HepG2 (cell line): Measurements from ENCODE around the gene SAMD8. TPM values are rescaled to one million over a fixed set of nuclear protein-coding genes. Genes with fewer than 3 reads are reported as not detected.

Source experiments
- ATAC-seq: fragments of 200-7000 bp; cut with Tn5 transposase; 3 replicates; pipeline ENCODE4 v1.9.1; 2020; ENCODE audit warnings: mild to moderate bottlenecking, moderate library complexity
- BruUV-seq: library from RNA; stranded (reverse); fragments of 400-500 nt; replicated peaks from 2 replicates; lab custom pipeline; 2021; lab: Mats Ljungman, UMichigan
- CTCF ChIA-PET: fragments of 300-600 bp; formaldehyde crosslinking; extraction: SDS; loops from one replicate; lab custom pipeline; 2021; ENCODE audit warnings: low total read pairs, inconsistent platforms, low intra/inter-chr PET ratio; lab: Yijun Ruan, JAX
- POLR2A ChIA-PET: fragments of 350-600 bp; sonication (Branson Sonifier 250); formaldehyde crosslinking; loops from one replicate; lab custom pipeline; 2020; ENCODE audit warnings: antibody characterized with exemption, inconsistent platforms; lab: Yijun Ruan, JAX
- DNase-seq: peaks from one replicate; pipeline ENCODE4 v3.0.0-alpha.2; 2015; ENCODE audit warnings: low spot score
- FAIRE-seq: peaks from 3 replicates; lab custom pipeline; 2011; peaks lifted over from hg19 to GRCh38; lab: Jason Lieb, UNC
- H2AFZ ChIP-seq: one replicate; pipeline ENCODE4 v1.6.1; 2011; ENCODE audit warnings: low read length, inconsistent platforms
- H3K27ac ChIP-seq: fragments of 300-600 bp; 3 replicates; pipeline ENCODE4 v1.8.0; 2011; ENCODE audit warnings: mixed run types, mild to moderate bottlenecking, mixed read lengths, low read length, inconsistent platforms; ENCODE audit not compliant: insufficient read depth; ENCODE audit errors: extremely low read length
- H3K27me3 ChIP-seq, 2 experiments: fragments of 200-600 bp in 1 of 2; 2 replicates in 1 of 2; 3 replicates in 1 of 2; pipeline versions ENCODE4 v1.6.0 to v1.8.0; 2011; ENCODE audit warnings: low read length in 2 of 2, mild to moderate bottlenecking in 2 of 2, moderate library complexity in 2 of 2, inconsistent platforms in 1 of 2; ENCODE audit not compliant: insufficient read depth in 2 of 2, control insufficient read depth in 1 of 2
- H3K36me3 ChIP-seq, 2 experiments: fragments of 200-600 bp in 1 of 2; replicated peaks in 1 of 2; 2 replicates in 1 of 2; 3 replicates in 1 of 2; pipeline versions ENCODE4 v1.5.1 to v1.8.0; 2011; ENCODE audit warnings: low read length in 2 of 2, inconsistent platforms in 1 of 2; ENCODE audit not compliant: insufficient read depth in 2 of 2, control insufficient read depth in 1 of 2
- H3K4me1 ChIP-seq: 2 replicates; pipeline ENCODE4 v1.5.1; 2012; ENCODE audit warnings: low read length, inconsistent platforms; ENCODE audit not compliant: insufficient read depth
- H3K4me2 ChIP-seq: 2 replicates; pipeline ENCODE4 v1.6.0; 2011; ENCODE audit warnings: low read depth, low read length, inconsistent platforms
- H3K4me3 ChIP-seq, 3 experiments: fragments of 200-600 bp in 1 of 3; sonication (generic), shearing (Covaris generic) in 1 of 3; replicated peaks in 1 of 3; 2 replicates each; pipeline ENCODE4 v1.5.1; 2011 to 2016; ENCODE audit warnings: low read length in 3 of 3, inconsistent platforms in 2 of 3, low read depth in 2 of 3, mild to moderate bottlenecking in 2 of 3, control low read depth in 1 of 3, mixed read lengths in 1 of 3; ENCODE audit not compliant: insufficient read depth in 1 of 3
- H3K79me2 ChIP-seq: one replicate; pipeline ENCODE4 v1.6.1; 2011; ENCODE audit warnings: low read length, inconsistent platforms; ENCODE audit not compliant: insufficient read depth
- H3K9ac ChIP-seq: 2 replicates; pipeline ENCODE4 v1.6.0; 2011; ENCODE audit warnings: mild to moderate bottlenecking, low read depth, low read length, inconsistent platforms; ENCODE audit not compliant: insufficient read depth
- H3K9me3 ChIP-seq: 2 replicates; pipeline ENCODE4 v1.5.1; 2012; ENCODE audit warnings: mild to moderate bottlenecking, low read length
- H4K20me1 ChIP-seq: 2 replicates; pipeline ENCODE4 v1.6.0; 2011; ENCODE audit warnings: inconsistent platforms, mild to moderate bottlenecking, low read length, moderate library complexity; ENCODE audit not compliant: insufficient read depth
- CEBPG ChIP-seq: IDR thresholded peaks from 2 replicates; pipeline ENCODE4 v1.6.1; 2016
- FOSL2 ChIP-seq: sonication (generic); formaldehyde crosslinking; IDR thresholded peaks from 2 replicates; pipeline ENCODE4 v1.4.0; 2020; ENCODE audit warnings: missing genetic modification reagents
- FOXK2 ChIP-seq: fragments of 450-650 bp; IDR thresholded peaks from 2 replicates; pipeline ENCODE4 v1.6.1; 2016
- MTF1 ChIP-seq: sonication (generic); formaldehyde crosslinking; IDR thresholded peaks from 2 replicates; pipeline ENCODE4 v1.5.0; 2020; ENCODE audit warnings: missing genetic modification reagents
- NFATC3 ChIP-seq: sonication (generic); formaldehyde crosslinking; IDR thresholded peaks from 2 replicates; pipeline ENCODE4 v1.5.1; 2020; ENCODE audit warnings: mild to moderate bottlenecking, missing genetic modification reagents
- PAX8 ChIP-seq: sonication (generic); formaldehyde crosslinking; IDR thresholded peaks from 2 replicates; pipeline ENCODE4 v1.8.0; 2022; ENCODE audit warnings: mild to moderate bottlenecking, missing genetic modification reagents, borderline replicate concordance
- PCBP2 ChIP-seq: fragments of 200-400 bp; formaldehyde crosslinking; optimal IDR thresholded peaks from 2 replicates; pipeline ENCODE3; 2018; ENCODE audit warnings: low read length, low read depth; ENCODE audit not compliant: poor library complexity, severe bottlenecking
- RAD21 ChIP-seq: fragments of 450-650 bp; formaldehyde crosslinking; IDR thresholded peaks from 2 replicates; pipeline ENCODE4 v1.5.0; 2020; ENCODE audit warnings: mild to moderate bottlenecking
- SAP130 ChIP-seq: IDR thresholded peaks from 2 replicates; pipeline ENCODE4 v1.6.1; 2016; ENCODE audit warnings: low read depth
- ZNF230 ChIP-seq: sonication (generic); formaldehyde crosslinking; IDR thresholded peaks from 2 replicates; pipeline ENCODE4 v1.4.0; 2020; ENCODE audit warnings: mild to moderate bottlenecking, missing genetic modification reagents
- ZNF329 ChIP-seq: sonication (generic); formaldehyde crosslinking; IDR thresholded peaks from 2 replicates; pipeline ENCODE4 v1.9.0; 2021; ENCODE audit warnings: low read depth, mild to moderate bottlenecking, missing genetic modification reagents
- ZNF607 ChIP-seq: sonication (generic); formaldehyde crosslinking; IDR thresholded peaks from 2 replicates; pipeline ENCODE4 v1.5.1; 2020; ENCODE audit warnings: missing genetic modification reagents, mild to moderate bottlenecking, borderline replicate concordance
- ZNF879 ChIP-seq: sonication (generic); formaldehyde crosslinking; IDR thresholded peaks from 2 replicates; pipeline ENCODE4 v1.8.1; 2023; ENCODE audit warnings: missing genetic modification reagents
- WGBS: methylation state at CpG from one replicate; pipeline ENCODE4 v1.1.6; 2017; ENCODE audit warnings: low lambda C conversion rate; 5-methylcytosine and 5-hydroxymethylcytosine counted together
- in situ Hi-C: cut with HindIII; loops from 2 replicates; pipeline ENCODE4 v1.10.0; 2017; ENCODE audit warnings: low pct_unique_long_range_greater_than_20kb; ENCODE audit not compliant: extremely low pct_ligation_motif_present
- intact Hi-C: fragments of 100-400 bp; cut with micrococcal nuclease; formaldehyde crosslinking; loops from one replicate; pipeline ENCODE4 v1.10.0; 2022; ENCODE audit not compliant: unreplicated experiment
- polyA plus RNA-seq, 8 experiments: library from polyadenylated mRNA; depleted of rRNA in 3 of 8; stranded (reverse) in 7 of 8; unstranded in 1 of 8; fragments of >200 nt; fragmentation: Illumina TruSeq in 4 of 8; extraction: Trizol in 4 of 8; gene quantifications; 2 replicates each; pipeline versions ENCODE4 v1.2.1 to v1.2.3, GENCODE V29; 2011 to 2016; ENCODE audit warnings: low read depth in 4 of 8, missing spikeins in 1 of 8, mixed read lengths in 1 of 8; ENCODE audit not compliant: insufficient read depth in 1 of 8
- total RNA-seq, 5 experiments: library from RNA; depleted of rRNA; stranded (reverse); fragments of >200 nt; fragmentation: Illumina TruSeq; extraction: Trizol; gene quantifications; 2 replicates each; pipeline ENCODE4 v1.2.3, GENCODE V29; 2016; ENCODE audit warnings: low read depth in 1 of 5
- TF ChIP-seq, protein P1 (sequence below): sonication (generic); formaldehyde crosslinking; IDR thresholded peaks from 2 replicates; pipeline ENCODE4 v1.5.1; 2020; ENCODE audit warnings: mild to moderate bottlenecking, missing genetic modification reagents, moderate library complexity
- TF ChIP-seq, protein P2 (sequence below): sonication (generic); formaldehyde crosslinking; IDR thresholded peaks from 2 replicates; pipeline ENCODE4 v1.8.0; 2022; ENCODE audit warnings: missing genetic modification reagents, mild to moderate bottlenecking, borderline replicate concordance
- TF ChIP-seq, protein P3 (sequence below): IDR thresholded peaks from 2 replicates; pipeline ENCODE4 v1.6.1; 2016; ENCODE audit warnings: missing genetic modification reagents, missing compliant biosample characterization

Gene SAMD8
- total and polyA plus RNA-seq, 2 of the 13 experiments (the other 11 are each of a cell fraction or from before 2014, with no cell fraction given) = 10.4 to 13.2 TPM

GRCh38 chr10:75229971-75230370, 118.5 kb downstream of the SAMD8 start (continued):
- TF ChIP-seq, protein P1, sequence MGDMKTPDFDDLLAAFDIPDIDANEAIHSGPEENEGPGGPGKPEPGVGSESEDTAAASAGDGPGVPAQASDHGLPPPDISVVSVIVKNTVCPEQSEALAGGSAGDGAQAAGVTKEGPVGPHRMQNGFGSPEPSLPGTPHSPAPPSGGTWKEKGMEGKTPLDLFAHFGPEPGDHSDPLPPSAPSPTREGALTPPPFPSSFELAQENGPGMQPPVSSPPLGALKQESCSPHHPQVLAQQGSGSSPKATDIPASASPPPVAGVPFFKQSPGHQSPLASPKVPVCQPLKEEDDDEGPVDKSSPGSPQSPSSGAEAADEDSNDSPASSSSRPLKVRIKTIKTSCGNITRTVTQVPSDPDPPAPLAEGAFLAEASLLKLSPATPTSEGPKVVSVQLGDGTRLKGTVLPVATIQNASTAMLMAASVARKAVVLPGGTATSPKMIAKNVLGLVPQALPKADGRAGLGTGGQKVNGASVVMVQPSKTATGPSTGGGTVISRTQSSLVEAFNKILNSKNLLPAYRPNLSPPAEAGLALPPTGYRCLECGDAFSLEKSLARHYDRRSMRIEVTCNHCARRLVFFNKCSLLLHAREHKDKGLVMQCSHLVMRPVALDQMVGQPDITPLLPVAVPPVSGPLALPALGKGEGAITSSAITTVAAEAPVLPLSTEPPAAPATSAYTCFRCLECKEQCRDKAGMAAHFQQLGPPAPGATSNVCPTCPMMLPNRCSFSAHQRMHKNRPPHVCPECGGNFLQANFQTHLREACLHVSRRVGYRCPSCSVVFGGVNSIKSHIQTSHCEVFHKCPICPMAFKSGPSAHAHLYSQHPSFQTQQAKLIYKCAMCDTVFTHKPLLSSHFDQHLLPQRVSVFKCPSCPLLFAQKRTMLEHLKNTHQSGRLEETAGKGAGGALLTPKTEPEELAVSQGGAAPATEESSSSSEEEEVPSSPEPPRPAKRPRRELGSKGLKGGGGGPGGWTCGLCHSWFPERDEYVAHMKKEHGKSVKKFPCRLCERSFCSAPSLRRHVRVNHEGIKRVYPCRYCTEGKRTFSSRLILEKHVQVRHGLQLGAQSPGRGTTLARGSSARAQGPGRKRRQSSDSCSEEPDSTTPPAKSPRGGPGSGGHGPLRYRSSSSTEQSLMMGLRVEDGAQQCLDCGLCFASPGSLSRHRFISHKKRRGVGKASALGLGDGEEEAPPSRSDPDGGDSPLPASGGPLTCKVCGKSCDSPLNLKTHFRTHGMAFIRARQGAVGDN (CRISPR knock-in tag) = no peak
- TF ChIP-seq MTF1 = no peak
- no peak for TF ChIP-seq ZNF329 (CRISPR knock-in tag)
- TF ChIP-seq ZNF879 (CRISPR knock-in tag) = no peak

DNA sequence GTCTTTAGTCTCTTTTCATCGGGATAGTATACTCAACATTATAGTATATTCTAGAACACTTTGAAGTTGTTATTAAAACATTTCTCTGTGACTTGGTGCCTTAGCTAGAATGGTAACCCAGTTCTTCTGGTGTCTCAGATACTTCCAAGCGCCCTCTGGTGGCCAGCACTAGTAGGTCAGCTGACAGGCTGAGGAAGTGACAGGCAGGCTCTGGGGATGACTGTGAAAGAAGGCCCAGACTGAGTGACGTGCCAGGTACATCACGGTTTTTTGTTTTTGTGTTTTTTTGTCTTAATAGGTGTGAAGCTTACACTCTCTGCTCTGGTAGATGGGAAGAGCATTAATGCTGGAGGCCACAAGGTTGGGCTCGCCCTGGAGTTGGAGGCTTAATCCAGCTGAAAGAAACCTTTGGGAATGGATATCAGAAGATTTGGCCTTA, 119.2 kb downstream of the SAMD8 start:
- peaks cover 42% of the 10 kb centered on the region for H3K4me1 ChIP-seq
- TF ChIP-seq FOSL2 (0 out of 2 replicates have a peak, but pooled peaks have one; percentile 22), PCBP2 (no peak), SAP130 (CRISPR knock-in tag) (peak; percentile 58), CEBPG (0 out of 2 replicates have a peak, but pooled peaks have one; percentile 16), ZNF607 (no peak), ZNF230 (no peak), FOXK2 (no peak), PAX8 (no peak), RAD21 (CRISPR knock-in tag) (peak; percentile 61; the same call in 1 of the 2 replicates), NFATC3 (CRISPR knock-in tag) (no peak)
- TF ChIP-seq, protein P2, sequence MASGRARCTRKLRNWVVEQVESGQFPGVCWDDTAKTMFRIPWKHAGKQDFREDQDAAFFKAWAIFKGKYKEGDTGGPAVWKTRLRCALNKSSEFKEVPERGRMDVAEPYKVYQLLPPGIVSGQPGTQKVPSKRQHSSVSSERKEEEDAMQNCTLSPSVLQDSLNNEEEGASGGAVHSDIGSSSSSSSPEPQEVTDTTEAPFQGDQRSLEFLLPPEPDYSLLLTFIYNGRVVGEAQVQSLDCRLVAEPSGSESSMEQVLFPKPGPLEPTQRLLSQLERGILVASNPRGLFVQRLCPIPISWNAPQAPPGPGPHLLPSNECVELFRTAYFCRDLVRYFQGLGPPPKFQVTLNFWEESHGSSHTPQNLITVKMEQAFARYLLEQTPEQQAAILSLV (CRISPR knock-in tag) = no peak
- TF ChIP-seq, protein P3, sequence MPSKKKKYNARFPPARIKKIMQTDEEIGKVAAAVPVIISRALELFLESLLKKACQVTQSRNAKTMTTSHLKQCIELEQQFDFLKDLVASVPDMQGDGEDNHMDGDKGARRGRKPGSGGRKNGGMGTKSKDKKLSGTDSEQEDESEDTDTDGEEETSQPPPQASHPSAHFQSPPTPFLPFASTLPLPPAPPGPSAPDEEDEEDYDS = 0 out of 2 replicates have a peak, but pooled peaks have one; percentile 24

More for the DNA sequence above, 119.2 kb downstream of the SAMD8 start:
- CTCF ChIA-PET = interaction anchor here (1.5 to 2.3 kb wide), 3 partner anchors 38 to 44 kb away, joined by 3 to 28 read pairs (median 4); no protein-coding TSS in a partner anchor
- BruUV-seq = no TSS peak
- peak; percentile 64 for FAIRE-seq
- H3K9ac ChIP-seq = no peak overlapping the region
- peaks cover 33% of the 10 kb centered on the region for H3K79me2 ChIP-seq
- intact Hi-C loops = loop anchor here (1.0 to 5.0 kb wide), 2 partner anchors 42 to 118 kb away; partner anchors contain the start of gene SAMD8
- peaks cover 10 to 59% of the 10 kb centered on the region in 2 experiments for H3K36me3 ChIP-seq
- no peaks in the 10 kb centered on the region for H3K27me3 ChIP-seq
- in situ Hi-C loops = loop anchor here (5.0 to 10.0 kb wide), 3 partner anchors 43 to 986 kb away; partner anchors contain the start of gene SAMD8
- no peak overlapping the region for H3K27ac ChIP-seq
- H4K20me1 ChIP-seq = peaks cover 22% of the 10 kb centered on the region
- DNase-seq = peak; percentile 80
- no peak overlapping the region for H2AFZ ChIP-seq
- H3K4me3 ChIP-seq = no peak overlapping the region
- no peaks in the 10 kb centered on the region for H3K9me3 ChIP-seq
- H3K4me2 ChIP-seq = no peak overlapping the region
- POLR2A ChIA-PET = interaction anchor here (0.9 to 5.0 kb wide), 3 partner anchors 16 to 43 kb away, joined by 3 to 29 read pairs (median 11); partner anchors contain the start of gene VDAC2
- 32% methylated on average over 5 of the region's 5 CpGs for WGBS
- ATAC-seq = peak; percentile 15; the same call in 2 of the 3 replicates
